Cardiac muscle cell (in vitro differentiated cells and primary cell): ENCODE results near the gene USP12. TPM values are rescaled to one million over a fixed set of nuclear protein-coding genes. Genes with fewer than 3 reads are reported as not detected.
A peak's percentile ranks its signal among the peaks of the same experiment; 100 is the strongest.
"Not testable (repeated sequence)": the region's sequence is repeated elsewhere in the genome, so short reads cannot be mapped to it uniquely, and the experiment has no call there.

Experiments
- DNase-seq, 2 donors: peaks; one replicate each; pipeline versions ENCODE4 v3.0.0 to v3.0.0-alpha.2; 2010 to 2017; ENCODE audit warnings: low read depth in 1 of 2, low spot score in 1 of 2
- H3K27ac ChIP-seq: fragments of 200-600 bp; sonication (generic); 2 replicates; pipeline ENCODE4 v1.5.1; 2016
- H3K27me3 ChIP-seq: fragments of 200-600 bp; sonication (generic); 2 replicates; pipeline ENCODE4 v1.6.0; 2016; ENCODE audit warnings: control low read depth
- H3K36me3 ChIP-seq: fragments of 200-600 bp; sonication (generic); 2 replicates; pipeline ENCODE4 v1.5.1; 2016; ENCODE audit warnings: control low read depth
- H3K4me1 ChIP-seq: fragments of 200-600 bp; sonication (generic); 2 replicates; pipeline ENCODE4 v1.8.1; 2017; ENCODE audit warnings: low read depth, mild to moderate bottlenecking, mixed run types
- H3K4me3 ChIP-seq: fragments of 200-600 bp; sonication (generic); 2 replicates; pipeline ENCODE4 v1.5.1; 2016; ENCODE audit warnings: mild to moderate bottlenecking
- H3K9me3 ChIP-seq: fragments of 200-600 bp; sonication (generic); 2 replicates; pipeline ENCODE4 v1.5.1; 2017; ENCODE audit warnings: low read depth, mild to moderate bottlenecking, control low read depth
- polyA plus RNA-seq: library from polyadenylated mRNA; unstranded; fragments of >200 nt; fragmentation: Nextera tagmentation; extraction: Ambion mirVana; gene quantifications from 2 replicates; pipeline ENCODE4 v1.2.1, GENCODE V29; 2016
- total RNA-seq: library from RNA; depleted of rRNA; stranded (reverse); fragments of >200 nt; gene quantifications from 2 replicates; pipeline ENCODE4 v1.2.3, GENCODE V29; 2016
- TF ChIP-seq, protein P1 (sequence below): IDR thresholded peaks from 2 replicates; pipeline ENCODE4 v1.5.1; 2012; ENCODE audit warnings: low read depth, mild to moderate bottlenecking, low read length

USP12 gene
- total and polyA plus RNA-seq, 2 experiments from 2014 or later, result 7.5 to 10.1 TPM

GRCh38 chr13:27124571-27124970 lies 47.0 kb downstream of the USP12 start:
- no peaks in the 10 kb centered on the region for H3K9me3 ChIP-seq
- TF ChIP-seq, protein P1, sequence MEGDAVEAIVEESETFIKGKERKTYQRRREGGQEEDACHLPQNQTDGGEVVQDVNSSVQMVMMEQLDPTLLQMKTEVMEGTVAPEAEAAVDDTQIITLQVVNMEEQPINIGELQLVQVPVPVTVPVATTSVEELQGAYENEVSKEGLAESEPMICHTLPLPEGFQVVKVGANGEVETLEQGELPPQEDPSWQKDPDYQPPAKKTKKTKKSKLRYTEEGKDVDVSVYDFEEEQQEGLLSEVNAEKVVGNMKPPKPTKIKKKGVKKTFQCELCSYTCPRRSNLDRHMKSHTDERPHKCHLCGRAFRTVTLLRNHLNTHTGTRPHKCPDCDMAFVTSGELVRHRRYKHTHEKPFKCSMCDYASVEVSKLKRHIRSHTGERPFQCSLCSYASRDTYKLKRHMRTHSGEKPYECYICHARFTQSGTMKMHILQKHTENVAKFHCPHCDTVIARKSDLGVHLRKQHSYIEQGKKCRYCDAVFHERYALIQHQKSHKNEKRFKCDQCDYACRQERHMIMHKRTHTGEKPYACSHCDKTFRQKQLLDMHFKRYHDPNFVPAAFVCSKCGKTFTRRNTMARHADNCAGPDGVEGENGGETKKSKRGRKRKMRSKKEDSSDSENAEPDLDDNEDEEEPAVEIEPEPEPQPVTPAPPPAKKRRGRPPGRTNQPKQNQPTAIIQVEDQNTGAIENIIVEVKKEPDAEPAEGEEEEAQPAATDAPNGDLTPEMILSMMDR, result no peak
- no peak overlapping the region for H3K27ac ChIP-seq
- no peak for DNase-seq
- no peaks in the 10 kb centered on the region for H3K36me3 ChIP-seq
- no peaks in the 10 kb centered on the region for H3K27me3 ChIP-seq
- H3K4me1 ChIP-seq, result peaks cover 13% of the 10 kb centered on the region
- no peak overlapping the region for H3K4me3 ChIP-seq

DNA sequence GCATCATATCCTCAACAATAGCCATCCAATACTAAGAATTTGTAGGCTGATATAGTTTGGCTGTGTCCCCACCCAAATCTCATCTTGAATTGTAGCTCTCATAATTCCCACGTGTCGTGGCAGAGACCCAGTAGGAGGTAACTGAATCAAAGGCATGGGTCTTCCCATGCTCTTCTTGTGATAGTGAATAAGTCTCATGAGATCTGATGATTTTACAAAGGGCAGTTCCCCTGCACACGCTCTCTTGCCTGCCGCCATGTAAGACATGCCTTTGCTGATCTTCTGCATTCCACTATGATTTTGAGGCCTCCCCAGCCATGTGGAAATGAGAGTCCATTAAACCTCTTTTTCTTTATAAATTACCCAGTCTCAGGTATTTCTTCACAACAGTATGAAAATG lies 48.2 kb downstream of the USP12 start:
- H3K36me3 ChIP-seq, H3K27me3 ChIP-seq, H3K27ac ChIP-seq, H3K4me3 ChIP-seq, DNase-seq, H3K9me3 ChIP-seq: not testable (repeated sequence)
- peaks cover 13% of the 10 kb centered on the region for H3K4me1 ChIP-seq

- no peak for DNase-seq
- Histone ChIP-seq H3K27me3 (no peaks in the 10 kb centered on the region), H3K4me3 (no peak overlapping the region)
These were observed 49.6 kb downstream of the USP12 start for GRCh38 chr13:27122036-27122435.

DNA sequence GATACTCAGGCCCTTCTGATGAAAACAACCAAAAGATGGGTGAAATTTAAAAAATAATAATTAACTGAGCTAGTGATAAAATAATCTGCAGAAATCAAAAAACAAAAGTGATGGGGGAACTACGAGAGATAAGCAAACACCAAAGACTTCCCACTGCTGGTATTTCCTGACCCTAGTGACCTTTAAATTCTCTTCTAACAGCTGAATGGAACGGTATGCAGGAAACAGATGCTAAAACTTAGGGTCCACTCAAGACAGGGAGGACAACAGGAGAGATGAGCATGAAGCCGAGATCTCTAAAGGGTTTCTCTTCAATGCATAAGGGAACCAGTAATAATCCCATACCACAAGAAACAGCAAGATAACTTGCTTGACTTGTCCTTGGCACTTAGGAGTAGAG lies 50.8 kb downstream of the USP12 start:
- no peak overlapping the region for H3K27ac ChIP-seq

More at GRCh38 chr13:27122036-27122435, 49.6 kb downstream of the USP12 start:
- no peak overlapping the region for H3K27ac ChIP-seq
- no peaks in the 10 kb centered on the region for H3K36me3 ChIP-seq
- H3K4me1 ChIP-seq, result peaks cover 13% of the 10 kb centered on the region
- H3K9me3 ChIP-seq, result no peaks in the 10 kb centered on the region
- TF ChIP-seq, protein P1, result no peak

GRCh38 chr13:27120011-27120410 lies 51.6 kb downstream of the USP12 start:
- Histone ChIP-seq H3K4me1 (peaks cover 7% of the 10 kb centered on the region), H3K9me3 (no peaks in the 10 kb centered on the region), H3K4me3 (no peak overlapping the region), H3K27me3 (no peaks in the 10 kb centered on the region), H3K36me3 (no peaks in the 10 kb centered on the region), H3K27ac (no peak overlapping the region)
- DNase-seq, result no peak
- TF ChIP-seq, protein P1, result no peak

More for the DNA sequence above, 50.8 kb downstream of the USP12 start:
- peak in 1 of 2 donors; percentile 21 for DNase-seq
- no peak overlapping the region for H3K4me3 ChIP-seq
- no peaks in the 10 kb centered on the region for H3K9me3 ChIP-seq
- peaks cover 7% of the 10 kb centered on the region for H3K4me1 ChIP-seq
- no peaks in the 10 kb centered on the region for H3K27me3 ChIP-seq
- H3K36me3 ChIP-seq, result no peaks in the 10 kb centered on the region
- TF ChIP-seq, protein P1, result no peak

- H3K9me3 ChIP-seq, result no peaks in the 10 kb centered on the region
- H3K27ac ChIP-seq, result no peak overlapping the region
- H3K4me1 ChIP-seq, result peaks cover 16% of the 10 kb centered on the region
- DNase-seq, result no peak
- no peaks in the 10 kb centered on the region for H3K27me3 ChIP-seq
- no peaks in the 10 kb centered on the region for H3K36me3 ChIP-seq
- no peak overlapping the region for H3K4me3 ChIP-seq
- TF ChIP-seq, protein P1, result no peak
These were observed 53.1 kb downstream of the USP12 start for GRCh38 chr13:27118428-27119054.
